ENCODE results near the gene PPP1R14D. TPM values are rescaled to one million over a fixed set of nuclear protein-coding genes. Genes with fewer than 3 reads are reported as not detected.

PPP1R14D gene
- total RNA-seq, 2 experiments from 2014 or later = not detected

- no peak for ATAC-seq (ENCODE audit: low read depth)
- POLR2A ChIA-PET = no interaction called here
- peak overlapping the region; percentile 25 for H3K4me3 Mint-ChIP-seq
- no peak for DNase-seq
- H3K4me1 Mint-ChIP-seq = peaks cover 24% of the 10 kb centered on the region
- peaks cover 37% of the 10 kb centered on the region for H3K27me3 Mint-ChIP-seq
- H3K9me3 Mint-ChIP-seq = no peaks in the 10 kb centered on the region
- no peak overlapping the region for H3K27ac Mint-ChIP-seq
- H3K36me3 Mint-ChIP-seq = peaks cover 2% of the 10 kb centered on the region
These were observed 17.2 kb upstream of the PPP1R14D start for GRCh38 chr15:40845511-40846284.

DNA sequence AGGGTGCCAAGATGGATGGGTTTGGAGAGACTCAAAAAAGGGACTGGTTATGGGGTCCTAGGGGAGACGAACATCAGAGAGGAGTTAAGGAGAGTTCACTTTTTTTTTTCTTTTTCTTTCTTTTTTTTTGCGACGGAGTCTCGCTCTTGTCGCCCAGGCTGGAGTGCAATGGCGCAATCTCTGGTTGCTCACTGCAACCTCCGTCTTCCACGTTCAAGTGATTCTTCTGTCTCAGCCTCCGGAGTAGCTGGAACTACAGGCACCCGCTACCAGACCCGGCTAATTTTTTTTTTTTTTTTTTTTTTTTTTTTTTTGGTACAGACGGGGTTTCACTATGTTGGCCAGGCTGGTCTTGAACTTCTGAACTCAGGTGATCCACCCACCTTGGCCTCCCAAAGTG is 16.5 kb upstream of the PPP1R14D start:
- peak overlapping the region; percentile 66 for H3K27ac Mint-ChIP-seq
- ATAC-seq (ENCODE audit: low read depth) = no peak
- H3K27me3 Mint-ChIP-seq = peaks cover 34% of the 10 kb centered on the region
- peak overlapping the region; percentile 85 for H3K4me3 Mint-ChIP-seq
- H3K9me3 Mint-ChIP-seq = no peaks in the 10 kb centered on the region
- peaks cover 24% of the 10 kb centered on the region for H3K4me1 Mint-ChIP-seq
- DNase-seq = no peak
- POLR2A ChIA-PET = interaction anchor here (2.2 kb wide), 1 partner anchor 14 kb away, joined by 5 read pairs; no protein-coding TSS in a partner anchor
- peaks cover 2% of the 10 kb centered on the region for H3K36me3 Mint-ChIP-seq

- DNase-seq (peak; percentile 64), ATAC-seq (ENCODE audit: low read depth) (peak; percentile 57)
- peaks cover 24% of the 10 kb centered on the region for H3K4me1 Mint-ChIP-seq
- peak overlapping the region; percentile 66 for H3K27ac Mint-ChIP-seq
- H3K4me3 Mint-ChIP-seq = peak overlapping the region; percentile 85
- no peaks in the 10 kb centered on the region for H3K9me3 Mint-ChIP-seq
- POLR2A ChIA-PET = interaction anchor here (2.2 kb wide), 1 partner anchor 14 kb away, joined by 5 read pairs; no protein-coding TSS in a partner anchor
- peaks cover 34% of the 10 kb centered on the region for H3K27me3 Mint-ChIP-seq
- H3K36me3 Mint-ChIP-seq = peaks cover 2% of the 10 kb centered on the region
These were observed 16.2 kb upstream of the PPP1R14D start for GRCh38 chr15:40844696-40845030.

GRCh38 chr15:40843885-40844695 is 15.6 kb upstream of the PPP1R14D start, which contains the start of gene SPINT1:
SPINT1 (plus strand) TSS chr15:40844048; CDS start chr15:40844555, 507 bp downstream.
- DNase-seq = peak; percentile 63
- POLR2A ChIA-PET = interaction anchor here (2.2 kb wide), 1 partner anchor 15 kb away, joined by 5 read pairs; no protein-coding TSS in a partner anchor
- Mint-ChIP-seq H3K4me1 (peaks cover 24% of the 10 kb centered on the region), H3K36me3 (peaks cover 2% of the 10 kb centered on the region), H3K27me3 (peaks cover 36% of the 10 kb centered on the region), H3K9me3 (no peaks in the 10 kb centered on the region), H3K27ac (peak within 1 kb of the TSS; percentile 66), H3K4me3 (peak within 1 kb of the TSS; percentile 85)
- ATAC-seq (ENCODE audit: low read depth) = peak; percentile 71

- no peak for DNase-seq
- peak overlapping the region; percentile 76 for H3K4me3 Mint-ChIP-seq
- no peaks in the 10 kb centered on the region for H3K9me3 Mint-ChIP-seq
- H3K27me3 Mint-ChIP-seq = peaks cover 36% of the 10 kb centered on the region
- no peak for ATAC-seq (ENCODE audit: low read depth)
- POLR2A ChIA-PET = interaction anchor here (2.2 kb wide), 1 partner anchor 15 kb away, joined by 5 read pairs; no protein-coding TSS in a partner anchor
- peaks cover 2% of the 10 kb centered on the region for H3K36me3 Mint-ChIP-seq
- H3K27ac Mint-ChIP-seq = no peak overlapping the region
- peaks cover 24% of the 10 kb centered on the region for H3K4me1 Mint-ChIP-seq
These were observed 14.9 kb upstream of the PPP1R14D start for GRCh38 chr15:40843261-40843884.

DNA sequence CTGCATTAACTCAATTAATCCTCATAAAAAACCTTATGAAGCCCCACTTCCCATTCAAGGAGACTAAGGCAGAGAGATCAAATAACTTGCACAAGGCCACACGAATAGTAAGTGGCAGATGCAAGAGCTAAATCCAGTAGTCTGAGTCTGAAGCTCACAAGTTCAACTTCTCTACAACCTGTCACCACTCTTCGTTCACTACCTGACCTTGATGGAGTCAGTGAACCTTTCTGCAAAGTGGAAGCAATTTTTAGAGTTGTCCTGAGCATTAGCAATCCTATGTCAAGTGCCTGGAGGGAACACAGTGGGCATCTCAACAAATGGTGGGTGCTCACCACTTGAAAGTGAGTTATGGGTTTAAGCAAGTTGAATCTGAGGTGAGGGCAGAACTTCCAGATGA is 13.2 kb upstream of the PPP1R14D start:
- ATAC-seq (ENCODE audit: low read depth) (no peak), DNase-seq (no peak)
- POLR2A ChIA-PET = no interaction called here
- Mint-ChIP-seq H3K36me3 (peaks cover 2% of the 10 kb centered on the region), H3K27me3 (peaks cover 36% of the 10 kb centered on the region), H3K27ac (no peak overlapping the region), H3K4me3 (no peak overlapping the region), H3K9me3 (no peaks in the 10 kb centered on the region), H3K4me1 (peaks cover 13% of the 10 kb centered on the region)

DNA sequence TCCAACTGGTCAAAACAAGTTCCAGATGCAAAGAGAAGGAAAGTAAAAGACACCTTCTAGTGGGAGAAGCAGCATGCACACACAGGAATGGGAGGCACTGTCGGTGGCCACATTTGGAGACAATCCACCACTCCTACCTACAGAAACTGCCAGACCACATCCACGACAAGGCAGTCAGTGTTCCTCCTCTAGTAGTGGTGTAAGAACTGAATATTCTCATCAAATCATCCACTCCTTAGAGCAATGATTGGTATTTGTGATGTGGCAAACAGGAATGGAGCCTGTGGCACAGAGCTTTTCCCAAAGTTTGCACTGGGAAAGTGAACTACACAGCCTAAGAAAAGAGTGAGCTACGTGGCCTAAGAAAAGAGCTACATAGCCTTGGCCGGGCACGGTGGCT is 10.2 kb upstream of the PPP1R14D start:
- DNase-seq (no peak), ATAC-seq (ENCODE audit: low read depth) (no peak)
- H3K4me1 Mint-ChIP-seq = no peaks in the 10 kb centered on the region
- no peak overlapping the region for H3K4me3 Mint-ChIP-seq
- H3K27me3 Mint-ChIP-seq = peaks cover 23% of the 10 kb centered on the region
- no peaks in the 10 kb centered on the region for H3K9me3 Mint-ChIP-seq
- H3K36me3 Mint-ChIP-seq = no peaks in the 10 kb centered on the region
- POLR2A ChIA-PET = no interaction called here
- no peak overlapping the region for H3K27ac Mint-ChIP-seq

- Mint-ChIP-seq H3K36me3 (no peaks in the 10 kb centered on the region), H3K4me3 (no peak overlapping the region), H3K27me3 (peaks cover 5% of the 10 kb centered on the region), H3K9me3 (no peaks in the 10 kb centered on the region), H3K4me1 (no peaks in the 10 kb centered on the region), H3K27ac (no peak overlapping the region)
- ATAC-seq (ENCODE audit: low read depth) = no peak
- DNase-seq = no peak
- POLR2A ChIA-PET = no interaction called here
These were observed 7.5 kb upstream of the PPP1R14D start for GRCh38 chr15:40836020-40836419.

DNA sequence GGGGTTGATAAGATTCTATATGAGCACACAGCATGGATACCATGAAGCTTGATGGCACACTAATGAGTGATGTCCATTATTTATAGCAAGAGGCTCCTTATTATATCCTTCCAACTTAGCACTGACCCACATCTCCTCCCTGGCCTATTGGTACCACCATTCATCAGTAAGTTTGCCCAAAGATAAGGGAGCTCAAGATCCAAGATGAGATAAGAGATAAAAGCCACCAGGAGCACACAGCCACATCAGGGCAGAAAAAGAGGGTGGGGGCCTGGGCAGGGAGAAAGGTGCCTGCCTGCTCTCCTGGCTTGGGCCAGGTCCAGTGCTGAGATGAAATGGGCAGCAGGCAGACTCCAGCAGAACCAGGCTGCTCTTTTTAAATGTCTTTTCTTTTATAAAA is 4.4 kb upstream of the PPP1R14D start:
- ATAC-seq (ENCODE audit: low read depth) (no peak), DNase-seq (no peak)
- H3K27me3 Mint-ChIP-seq = peaks cover 5% of the 10 kb centered on the region
- no peaks in the 10 kb centered on the region for H3K9me3 Mint-ChIP-seq
- no peaks in the 10 kb centered on the region for H3K4me1 Mint-ChIP-seq
- no peak overlapping the region for H3K27ac Mint-ChIP-seq
- POLR2A ChIA-PET = no interaction called here
- no peaks in the 10 kb centered on the region for H3K36me3 Mint-ChIP-seq
- H3K4me3 Mint-ChIP-seq = no peak overlapping the region

- Mint-ChIP-seq H3K9me3 (no peaks in the 10 kb centered on the region), H3K27ac (no peak overlapping the region), H3K4me1 (no peaks in the 10 kb centered on the region), H3K4me3 (no peak overlapping the region), H3K36me3 (no peaks in the 10 kb centered on the region), H3K27me3 (peaks cover 8% of the 10 kb centered on the region)
- no peak for DNase-seq
- POLR2A ChIA-PET = no interaction called here
- ATAC-seq (ENCODE audit: low read depth) = no peak
These were observed 3.4 kb upstream of the PPP1R14D start for GRCh38 chr15:40831861-40832260.

GRCh38 chr15:40830884-40831283 is 2.4 kb upstream of the PPP1R14D start:
- H3K27ac Mint-ChIP-seq = no peak overlapping the region
- DNase-seq = no peak
- no peaks in the 10 kb centered on the region for H3K4me1 Mint-ChIP-seq

GRCh38 chr15:40829115-40829514 is 607 bp upstream of the PPP1R14D start:
- Mint-ChIP-seq H3K27me3 (peaks cover 18% of the 10 kb centered on the region), H3K4me3 (no peak overlapping the region), H3K4me1 (no peaks in the 10 kb centered on the region), H3K36me3 (no peaks in the 10 kb centered on the region), H3K27ac (no peak overlapping the region), H3K9me3 (no peaks in the 10 kb centered on the region)
- DNase-seq (no peak), ATAC-seq (ENCODE audit: low read depth) (no peak)
- POLR2A ChIA-PET = no interaction called here

More at GRCh38 chr15:40830884-40831283, 2.4 kb upstream of the PPP1R14D start:
- H3K9me3 Mint-ChIP-seq = no peaks in the 10 kb centered on the region
- H3K27me3 Mint-ChIP-seq = peaks cover 13% of the 10 kb centered on the region
- no peak overlapping the region for H3K4me3 Mint-ChIP-seq
- H3K36me3 Mint-ChIP-seq = no peaks in the 10 kb centered on the region
- POLR2A ChIA-PET = no interaction called here
- ATAC-seq (ENCODE audit: low read depth) = no peak

DNA sequence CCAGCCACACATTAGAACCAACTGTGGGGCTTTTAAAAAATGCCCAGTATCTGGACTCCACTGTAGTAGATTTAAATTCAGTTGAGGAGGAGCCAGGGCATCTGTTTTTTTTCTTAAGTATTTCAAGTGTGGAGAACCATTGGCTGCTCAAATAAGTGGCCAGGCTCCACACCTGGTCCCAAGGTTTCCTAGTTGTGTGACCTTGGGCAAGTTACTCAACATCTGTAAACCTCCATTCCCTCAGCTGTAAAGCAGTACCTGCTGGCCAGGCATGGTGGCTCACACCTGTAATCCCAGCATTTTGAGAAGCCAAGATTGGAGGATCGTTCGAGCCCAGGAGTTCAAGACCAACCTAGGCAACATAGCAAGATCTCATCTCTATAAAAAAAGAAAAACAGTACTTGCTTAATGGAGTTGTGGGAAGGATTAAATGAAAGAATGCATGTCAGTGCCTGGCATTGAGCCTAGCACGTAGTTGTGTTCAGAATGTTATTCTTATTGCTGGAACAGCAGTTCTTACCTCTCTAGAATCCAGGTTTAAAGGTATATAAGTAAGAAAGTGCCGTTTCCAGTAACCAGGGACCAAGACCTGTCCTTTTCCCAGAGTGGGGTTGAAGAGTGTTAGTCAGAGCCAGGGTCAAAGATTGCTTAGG is 2.0 kb downstream of the PPP1R14D start:
- Mint-ChIP-seq H3K27ac (no peak overlapping the region), H3K4me1 (peaks cover 2% of the 10 kb centered on the region), H3K27me3 (peaks cover 19% of the 10 kb centered on the region), H3K4me3 (no peak overlapping the region), H3K9me3 (no peaks in the 10 kb centered on the region), H3K36me3 (no peaks in the 10 kb centered on the region)
- ATAC-seq (ENCODE audit: low read depth) = no peak
- POLR2A ChIA-PET = no interaction called here
- DNase-seq = no peak

Measured in activated naive CD8-positive, alpha-beta T cell treated with anti-CD3 and anti-CD28 coated beads, Interleukin-2, amount 10 ng/mL, durations not matched to agents 7 days and 5 days (primary cell).